ENCODE results near the gene MCM6. TPM values are rescaled to one million over a fixed set of nuclear protein-coding genes. Genes with fewer than 3 reads are reported as not detected.

The MCM6 gene
- total RNA-seq, 1 donor from 2014 or later = 3.7 TPM

DNA sequence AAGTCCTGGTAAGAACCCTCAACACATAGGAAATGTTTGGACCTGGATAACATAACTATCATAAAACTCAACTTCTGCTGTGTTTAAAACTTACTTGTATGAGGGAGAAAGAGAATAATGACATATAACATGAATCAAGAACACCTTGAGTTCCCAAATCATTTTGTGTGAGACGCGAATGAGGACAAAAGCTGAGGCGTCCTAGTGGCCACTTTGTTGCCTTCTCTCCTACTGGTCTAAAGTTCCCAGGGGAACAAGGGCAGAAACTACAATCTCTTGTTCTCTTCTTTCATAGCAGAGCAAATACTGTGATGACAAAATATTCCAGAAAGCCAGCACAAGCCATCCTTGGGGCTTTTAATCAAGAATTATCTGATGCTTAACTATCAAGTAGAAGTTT lies 31.0 kb downstream of the MCM6 start:
- Histone ChIP-seq H3K36me3 (ENCODE audit: control insufficient read depth, insufficient read depth, low read length) (peaks cover 4% of the 10 kb centered on the region), H3K4me3 (ENCODE audit: low read depth, low read length) (no peak overlapping the region), H3K27me3 (ENCODE audit: control insufficient read depth, insufficient read depth, low read length) (no peaks in the 10 kb centered on the region)
- DNase-seq (ENCODE audit: low read depth) (no peak), FAIRE-seq (no peak)
- TF ChIP-seq, protein P1, sequence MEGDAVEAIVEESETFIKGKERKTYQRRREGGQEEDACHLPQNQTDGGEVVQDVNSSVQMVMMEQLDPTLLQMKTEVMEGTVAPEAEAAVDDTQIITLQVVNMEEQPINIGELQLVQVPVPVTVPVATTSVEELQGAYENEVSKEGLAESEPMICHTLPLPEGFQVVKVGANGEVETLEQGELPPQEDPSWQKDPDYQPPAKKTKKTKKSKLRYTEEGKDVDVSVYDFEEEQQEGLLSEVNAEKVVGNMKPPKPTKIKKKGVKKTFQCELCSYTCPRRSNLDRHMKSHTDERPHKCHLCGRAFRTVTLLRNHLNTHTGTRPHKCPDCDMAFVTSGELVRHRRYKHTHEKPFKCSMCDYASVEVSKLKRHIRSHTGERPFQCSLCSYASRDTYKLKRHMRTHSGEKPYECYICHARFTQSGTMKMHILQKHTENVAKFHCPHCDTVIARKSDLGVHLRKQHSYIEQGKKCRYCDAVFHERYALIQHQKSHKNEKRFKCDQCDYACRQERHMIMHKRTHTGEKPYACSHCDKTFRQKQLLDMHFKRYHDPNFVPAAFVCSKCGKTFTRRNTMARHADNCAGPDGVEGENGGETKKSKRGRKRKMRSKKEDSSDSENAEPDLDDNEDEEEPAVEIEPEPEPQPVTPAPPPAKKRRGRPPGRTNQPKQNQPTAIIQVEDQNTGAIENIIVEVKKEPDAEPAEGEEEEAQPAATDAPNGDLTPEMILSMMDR (IDR thresholded peaks at IDR 0.05; ENCODE audit: insufficient read depth, low read length, severe bottlenecking) = no peak

DNA sequence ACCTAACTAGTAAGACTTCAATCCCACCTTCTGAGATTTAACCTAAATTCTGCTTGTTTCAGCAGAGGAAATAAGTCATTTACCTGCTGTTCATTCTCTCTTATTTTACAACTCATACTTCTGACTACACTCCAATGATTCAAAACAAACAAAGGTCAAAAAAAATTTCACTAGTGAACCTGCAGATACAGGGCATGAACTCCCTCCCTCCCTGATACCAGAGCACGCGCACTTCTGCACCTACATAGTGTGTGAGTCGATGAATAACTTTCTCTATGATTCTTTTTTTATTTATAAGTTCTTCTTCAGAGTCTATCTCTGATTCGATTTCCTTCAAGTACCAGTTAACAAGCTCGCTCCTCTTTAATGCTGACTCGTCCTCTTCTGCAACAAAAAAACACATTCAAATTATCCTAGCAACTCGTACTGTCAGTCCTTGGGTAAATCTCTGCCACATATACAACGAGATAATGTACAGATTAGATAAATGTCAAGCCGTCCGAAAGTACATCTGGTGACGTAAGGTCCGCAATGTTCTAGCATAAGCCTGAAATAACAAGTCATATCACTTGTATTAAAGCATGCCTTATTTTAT lies 31.8 kb downstream of the MCM6 start:
- Histone ChIP-seq H3K36me3 (ENCODE audit: control insufficient read depth, insufficient read depth, low read length) (peaks cover 4% of the 10 kb centered on the region), H3K4me3 (ENCODE audit: low read depth, low read length) (no peak overlapping the region), H3K27me3 (ENCODE audit: control insufficient read depth, insufficient read depth, low read length) (no peaks in the 10 kb centered on the region)
- TF ChIP-seq, protein P1 (IDR thresholded peaks at IDR 0.05; ENCODE audit: insufficient read depth, low read length, severe bottlenecking) = no peak
- no peak for FAIRE-seq
- DNase-seq (ENCODE audit: low read depth) = peak; percentile 74

- TF ChIP-seq, protein P1 (IDR thresholded peaks at IDR 0.05; ENCODE audit: insufficient read depth, low read length, severe bottlenecking) = no peak
- Histone ChIP-seq H3K4me3 (ENCODE audit: low read depth, low read length) (no peak overlapping the region), H3K36me3 (ENCODE audit: control insufficient read depth, insufficient read depth, low read length) (peaks cover 4% of the 10 kb centered on the region), H3K27me3 (ENCODE audit: control insufficient read depth, insufficient read depth, low read length) (no peaks in the 10 kb centered on the region)
- no peak for FAIRE-seq
- DNase-seq (ENCODE audit: low read depth) = peak; percentile 7
Measured at GRCh38 chr2:135843671-135844070, 32.6 kb downstream of the MCM6 start.

DNA sequence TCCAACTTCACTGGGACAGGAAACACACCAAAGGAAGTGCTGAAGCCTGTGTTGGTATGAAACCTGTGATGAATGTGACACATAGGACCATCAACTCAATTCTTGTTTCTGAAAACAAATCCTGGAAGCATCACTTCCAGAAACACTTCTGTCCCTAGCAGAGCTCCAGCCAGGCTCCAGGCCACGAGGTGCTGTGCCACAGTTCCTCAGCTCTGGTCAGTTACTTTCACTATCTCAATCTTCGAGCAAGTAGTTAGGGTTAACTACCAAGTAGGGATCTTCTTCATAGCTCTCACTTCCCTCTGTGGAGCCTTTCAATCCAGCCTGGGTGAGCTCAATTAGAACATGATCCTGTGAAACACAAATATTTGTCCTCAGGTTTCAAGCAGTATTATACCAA lies 35.6 kb downstream of the MCM6 start:
- Histone ChIP-seq H3K4me3 (ENCODE audit: low read depth, low read length) (no peak overlapping the region), H3K27me3 (ENCODE audit: control insufficient read depth, insufficient read depth, low read length) (no peaks in the 10 kb centered on the region), H3K36me3 (ENCODE audit: control insufficient read depth, insufficient read depth, low read length) (peaks cover 1% of the 10 kb centered on the region)
- FAIRE-seq (no peak), DNase-seq (ENCODE audit: low read depth) (no peak)
- TF ChIP-seq, protein P1 (IDR thresholded peaks at IDR 0.05; ENCODE audit: insufficient read depth, low read length, severe bottlenecking) = no peak

- DNase-seq (ENCODE audit: low read depth) (no peak), FAIRE-seq (no peak)
- TF ChIP-seq, protein P1 (IDR thresholded peaks at IDR 0.05; ENCODE audit: insufficient read depth, low read length, severe bottlenecking) = no peak
- no peaks in the 10 kb centered on the region for H3K27me3 ChIP-seq (ENCODE audit: control insufficient read depth, insufficient read depth, low read length)
- H3K36me3 ChIP-seq (ENCODE audit: control insufficient read depth, insufficient read depth, low read length) = peaks cover 1% of the 10 kb centered on the region
- H3K4me3 ChIP-seq (ENCODE audit: low read depth, low read length) = no peak overlapping the region
Measured at GRCh38 chr2:135839713-135840112, 36.5 kb downstream of the MCM6 start.

- DNase-seq (ENCODE audit: low read depth) = no peak
- Histone ChIP-seq H3K36me3 (ENCODE audit: control insufficient read depth, insufficient read depth, low read length) (peaks cover 1% of the 10 kb centered on the region), H3K4me3 (ENCODE audit: low read depth, low read length) (no peak overlapping the region), H3K27me3 (ENCODE audit: control insufficient read depth, insufficient read depth, low read length) (no peaks in the 10 kb centered on the region)
- FAIRE-seq = no peak
- TF ChIP-seq, protein P1 (IDR thresholded peaks at IDR 0.05; ENCODE audit: insufficient read depth, low read length, severe bottlenecking) = no peak
Measured at GRCh38 chr2:135838502-135838901, 37.7 kb downstream of the MCM6 start.

All from bronchial epithelial cell (primary cell).